ENCODE data around the gene RBKS.

RBKS gene

GRCh38 chr2:27863146-27863545 lies 27.0 kb downstream of the RBKS start:
- H3K4me1 ChIP-seq, result no peaks in the 10 kb centered on the region
- no peak for TF ChIP-seq CTCF (IDR thresholded peaks at IDR 0.05)
- no peak overlapping the region for H3K27ac ChIP-seq
- no peaks in the 10 kb centered on the region for H3K27me3 ChIP-seq
- intact Hi-C loops (cut with DNase I; ENCODE audit: low total_unique reads), result no loop called here
- no peak overlapping the region for H3K4me3 ChIP-seq
- H3K36me3 ChIP-seq, result no peaks in the 10 kb centered on the region
- DNase-seq, result no peak
- H3K9me3 ChIP-seq, result no peaks in the 10 kb centered on the region

- Histone ChIP-seq H3K9me3 (no peaks in the 10 kb centered on the region), H3K27ac (no peak overlapping the region), H3K4me1 (peaks cover 0 to 12% (median 0%) of the 10 kb centered on the region in 4 donors), H3K27me3 (no peaks in the 10 kb centered on the region), H3K36me3 (no peaks in the 10 kb centered on the region), H3K4me3 (no peak overlapping the region)
- intact Hi-C loops (cut with DNase I; ENCODE audit: low total_unique reads), result no loop called here
- DNase-seq, result no peak
- no peak for TF ChIP-seq CTCF (IDR thresholded peaks at IDR 0.05)
Observed at GRCh38 chr2:27860111-27860510, 30.1 kb downstream of the RBKS start.

- no peak for TF ChIP-seq CTCF (IDR thresholded peaks at IDR 0.05)
- Histone ChIP-seq H3K36me3 (no peaks in the 10 kb centered on the region), H3K4me3 (no peak overlapping the region), H3K27ac (no peak overlapping the region), H3K4me1 (peaks cover 0 to 12% (median 0%) of the 10 kb centered on the region in 4 donors), H3K27me3 (no peaks in the 10 kb centered on the region), H3K9me3 (no peaks in the 10 kb centered on the region)
- DNase-seq, result no peak
- intact Hi-C loops (cut with DNase I; ENCODE audit: low total_unique reads), result no loop called here
Observed at GRCh38 chr2:27857417-27858172, 32.6 kb downstream of the RBKS start.

- no peak for TF ChIP-seq CTCF (IDR thresholded peaks at IDR 0.05)
Observed at GRCh38 chr2:27856956-27857355, 33.2 kb downstream of the RBKS start.

DNA sequence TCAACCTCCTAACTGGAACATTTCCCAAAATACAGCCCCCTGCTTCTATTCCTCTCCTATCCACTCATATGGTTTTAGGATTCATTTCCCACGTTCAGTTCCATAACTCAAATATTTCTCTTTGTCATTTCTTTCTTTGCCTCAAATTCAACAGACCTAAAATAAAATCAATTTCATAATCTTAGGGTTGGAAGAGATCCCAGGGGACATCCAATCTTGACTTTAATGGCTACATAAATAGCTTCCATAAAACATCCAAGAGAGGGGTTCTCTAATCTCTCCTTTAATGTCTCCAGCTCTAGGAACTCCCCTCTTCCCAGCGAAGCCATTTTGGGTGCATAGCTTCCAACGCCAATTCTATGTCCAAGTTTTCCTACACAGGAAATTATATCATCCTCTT lies 33.8 kb downstream of the RBKS start:
- DNase-seq, result no peak
- no peaks in the 10 kb centered on the region for H3K27me3 ChIP-seq
- intact Hi-C loops (cut with DNase I; ENCODE audit: low total_unique reads), result no loop called here
- H3K4me1 ChIP-seq, result peaks cover 0 to 12% (median 0%) of the 10 kb centered on the region in 4 donors
- no peaks in the 10 kb centered on the region for H3K9me3 ChIP-seq
- no peaks in the 10 kb centered on the region for H3K36me3 ChIP-seq
- H3K27ac ChIP-seq, result no peak overlapping the region
- no peak for TF ChIP-seq CTCF (IDR thresholded peaks at IDR 0.05)
- H3K4me3 ChIP-seq, result no peak overlapping the region

More at GRCh38 chr2:27856956-27857355, 33.2 kb downstream of the RBKS start:
- Histone ChIP-seq H3K27ac (no peak overlapping the region), H3K4me3 (no peak overlapping the region), H3K9me3 (no peaks in the 10 kb centered on the region), H3K36me3 (no peaks in the 10 kb centered on the region), H3K4me1 (peaks cover 0 to 12% (median 0%) of the 10 kb centered on the region in 4 donors), H3K27me3 (no peaks in the 10 kb centered on the region)
- intact Hi-C loops (cut with DNase I; ENCODE audit: low total_unique reads), result no loop called here
- no peak for DNase-seq

Data from tibial artery (tissue), 4 donors.